H1 (cell line): Measurements from ENCODE around the gene DEPP1. TPM values are rescaled to one million over a fixed set of nuclear protein-coding genes. Genes with fewer than 3 reads are reported as not detected.
A peak's percentile ranks its signal among the peaks of the same experiment; 100 is the strongest.

Experiments used
- CTCF ChIA-PET: fragments of 300-600 bp; sonication (Branson Sonifier 250); formaldehyde crosslinking; loops from one replicate; lab custom pipeline; 2021; ENCODE audit not compliant: partially characterized antibody; lab: Charles Lee
- POLR2A ChIA-PET: fragments of 300-600 bp; sonication (Branson Sonifier 250); formaldehyde crosslinking; loops from one replicate; lab custom pipeline; 2021; ENCODE audit warnings: inconsistent platforms; ENCODE audit not compliant: partially characterized antibody; lab: Charles Lee
- DNase-seq, 2 experiments: peaks; one replicate each; pipeline versions ENCODE4 v3.0.0 to v3.0.0-alpha.2; 2010 to 2022; ENCODE audit warnings: low spot score in 2 of 2, low read depth in 1 of 2, mixed read lengths in 1 of 2
- FAIRE-seq: peaks from 2 replicates; lab custom pipeline; 2011; peaks lifted over from hg19 to GRCh38; lab: Jason Lieb, UNC
- H2AFZ ChIP-seq: 2 replicates; pipeline ENCODE4 v1.8.1; 2012; ENCODE audit warnings: low read length, inconsistent platforms
- H2AK5ac ChIP-seq: 2 replicates; pipeline ENCODE4 v1.6.1; 2013; ENCODE audit warnings: low read depth, low read length
- H2BK120ac ChIP-seq: replicated peaks from 2 replicates; pipeline ENCODE3; 2013; ENCODE audit warnings: low read depth, low read length, inconsistent platforms
- H2BK12ac ChIP-seq: 2 replicates; pipeline ENCODE4 v1.6.1; 2013; ENCODE audit warnings: low read depth, low read length
- H2BK15ac ChIP-seq: 2 replicates; pipeline ENCODE4 v1.6.1; 2013; ENCODE audit warnings: low read length
- H2BK20ac ChIP-seq: 2 replicates; pipeline ENCODE4 v1.6.1; 2013; ENCODE audit warnings: low read length
- H2BK5ac ChIP-seq: 2 replicates; pipeline ENCODE4 v1.6.1; 2013; ENCODE audit warnings: low read depth, low read length
- H3K14ac ChIP-seq: 2 replicates; pipeline ENCODE4 v1.6.1; 2013; ENCODE audit warnings: inconsistent platforms; ENCODE audit not compliant: insufficient read length
- H3K18ac ChIP-seq: 2 replicates; pipeline ENCODE4 v1.6.1; 2013; ENCODE audit warnings: low read length; ENCODE audit errors: extremely low read depth
- H3K23ac ChIP-seq: 2 replicates; pipeline ENCODE4 v1.6.1; 2013; ENCODE audit warnings: inconsistent platforms; ENCODE audit not compliant: insufficient read length
- H3K23me2 ChIP-seq: 2 replicates; pipeline ENCODE4 v1.6.1; 2013; ENCODE audit warnings: low read depth, low read length
- H3K27ac ChIP-seq: 2 replicates; pipeline ENCODE4 v1.6.1; 2011; ENCODE audit warnings: low read depth, low read length, inconsistent platforms
- H3K27me3 ChIP-seq, 4 experiments: replicated peaks in 1 of 4; 1 replicate in 1 of 4; 2 replicates in 3 of 4; pipeline versions ENCODE4 v1.6.1 to v1.8.1; 2011 to 2013; ENCODE audit warnings: low read length in 3 of 4, mild to moderate bottlenecking in 3 of 4, inconsistent platforms in 2 of 4, mixed read lengths in 2 of 4, moderate library complexity in 1 of 4; ENCODE audit not compliant: control insufficient read depth in 3 of 4, insufficient read depth in 3 of 4; ENCODE audit errors: extremely low read depth in 1 of 4
- H3K36me3 ChIP-seq, 4 experiments: 2 replicates each; pipeline versions ENCODE4 v1.6.1 to v1.8.1; 2011 to 2013; ENCODE audit warnings: mild to moderate bottlenecking in 4 of 4, low read length in 3 of 4, moderate library complexity in 2 of 4, control low read depth in 1 of 4, inconsistent platforms in 1 of 4; ENCODE audit not compliant: insufficient read depth in 4 of 4, control insufficient read depth in 2 of 4
- H3K4ac ChIP-seq: replicated peaks from 2 replicates; pipeline ENCODE3; 2013; ENCODE audit warnings: low read length, low read depth, mixed read lengths, inconsistent platforms; ENCODE audit not compliant: insufficient read length
- H3K4me1 ChIP-seq, 4 experiments: replicated peaks in 1 of 4; 1 replicate in 1 of 4; 2 replicates in 3 of 4; pipeline versions ENCODE4 v1.6.1 to v1.8.1; 2011 to 2013; ENCODE audit warnings: low read length in 3 of 4, inconsistent platforms in 2 of 4, mixed read lengths in 1 of 4; ENCODE audit not compliant: insufficient read depth in 4 of 4, control insufficient read depth in 3 of 4
- H3K4me2 ChIP-seq, 2 experiments: 2 replicates each; pipeline versions ENCODE4 v1.6.1 to v1.8.1; 2011 to 2013; ENCODE audit warnings: low read depth in 2 of 2, low read length in 2 of 2, control low read depth in 1 of 2, inconsistent platforms in 1 of 2, mild to moderate bottlenecking in 1 of 2; ENCODE audit not compliant: insufficient read depth in 1 of 2
- H3K4me3 ChIP-seq, 4 experiments: fragments of 200-600, 300-600 bp in 1 of 4; sonication (generic), shearing (Covaris generic), sonication (Bioruptor Twin) in 1 of 4; 2 replicates each; pipeline versions ENCODE4 v1.5.1 to v1.8.1; 2011 to 2016; ENCODE audit warnings: low read length in 4 of 4, low read depth in 3 of 4, control low read depth in 2 of 4, inconsistent platforms in 2 of 4, mild to moderate bottlenecking in 2 of 4, mixed read lengths in 1 of 4, moderate library complexity in 1 of 4; ENCODE audit not compliant: insufficient read depth in 2 of 4; ENCODE audit errors: extremely low read depth in 1 of 4
- H3K56ac ChIP-seq: replicated peaks from 2 replicates; pipeline ENCODE3; 2013; ENCODE audit warnings: low read depth, mild to moderate bottlenecking, mixed read lengths, low read length, inconsistent platforms; ENCODE audit not compliant: insufficient read length
- H3K79me1 ChIP-seq: 2 replicates; pipeline ENCODE4 v1.6.1; 2013; ENCODE audit warnings: low read depth, low read length, control low read depth
- H3K79me2 ChIP-seq, 2 experiments: 2 replicates each; pipeline versions ENCODE4 v1.6.1 to v1.8.1; 2012 to 2013; ENCODE audit warnings: low read length in 2 of 2, mild to moderate bottlenecking in 2 of 2, inconsistent platforms in 1 of 2; ENCODE audit not compliant: insufficient read depth in 2 of 2, control insufficient read depth in 1 of 2
- H3K9ac ChIP-seq, 4 experiments: replicated peaks in 1 of 4; 1 replicate in 1 of 4; 2 replicates in 3 of 4; pipeline versions ENCODE4 v1.6.1 to v1.8.1; 2011 to 2013; ENCODE audit warnings: low read depth in 3 of 4, low read length in 3 of 4, control low read depth in 2 of 4, mild to moderate bottlenecking in 2 of 4, moderate library complexity in 2 of 4, inconsistent platforms in 1 of 4; ENCODE audit errors: extremely low read depth in 1 of 4
- H3K9me3 ChIP-seq, 2 experiments: 2 replicates each; pipeline versions ENCODE4 v1.6.1 to v1.8.1; 2012 to 2013; ENCODE audit warnings: mild to moderate bottlenecking in 2 of 2, moderate library complexity in 2 of 2, control low read depth in 1 of 2, inconsistent platforms in 1 of 2, low read depth in 1 of 2, low read length in 1 of 2, mixed read lengths in 1 of 2; ENCODE audit not compliant: insufficient read depth in 2 of 2
- H4K20me1 ChIP-seq, 2 experiments: replicated peaks in 1 of 2; 2 replicates each; pipeline versions ENCODE3 to v1.8.1; 2011 to 2013; ENCODE audit warnings: inconsistent platforms in 2 of 2, low read length in 2 of 2, mild to moderate bottlenecking in 1 of 2; ENCODE audit not compliant: insufficient read depth in 2 of 2, control insufficient read depth in 1 of 2
- H4K5ac ChIP-seq: 2 replicates; pipeline ENCODE4 v1.6.1; 2013; ENCODE audit warnings: low read length, low read depth, mixed read lengths, inconsistent platforms; ENCODE audit not compliant: insufficient read length
- H4K8ac ChIP-seq: 2 replicates; pipeline ENCODE4 v1.8.0; 2013; ENCODE audit warnings: mild to moderate bottlenecking, moderate library complexity, low read length, inconsistent platforms; ENCODE audit not compliant: insufficient read depth; ENCODE audit errors: extremely low read depth
- H4K91ac ChIP-seq: replicated peaks from 2 replicates; pipeline ENCODE3; 2013; ENCODE audit warnings: low read length, mixed read lengths, inconsistent platforms; ENCODE audit not compliant: insufficient read length
- ASH2L ChIP-seq: fragments of 200-600, 300-600 bp; sonication (generic); IDR thresholded peaks from one replicate; pipeline ENCODE4 v1.7.1; 2017; ENCODE audit warnings: low read length
- ZNF274 ChIP-seq: IDR thresholded peaks from 2 replicates; pipeline ENCODE4 v1.7.0; 2012; ENCODE audit warnings: low read length, borderline replicate concordance; ENCODE audit errors: extremely low read depth
- WGBS, 2 experiments: shearing (Covaris generic) in 1 of 2; methylation state at CpG; one replicate each; pipeline versions ENCODE4 v1.1.6 to v1.1.7; 2013 to 2015; ENCODE audit warnings: low lambda C conversion rate in 2 of 2, mixed read lengths in 2 of 2, inconsistent platforms in 1 of 2, low coverage in 1 of 2, missing lambda C conversion rate in 1 of 2; ENCODE audit not compliant: insufficient replicate concordance in 2 of 2, insufficient coverage in 1 of 2, insufficient read length in 1 of 2; ENCODE audit errors: extremely low coverage in 1 of 2, missing lambda C conversion rate in 1 of 2; 5-methylcytosine and 5-hydroxymethylcytosine counted together
- polyA plus RNA-seq, 7 experiments: library from polyadenylated mRNA; depleted of rRNA in 3 of 7; stranded (reverse) in 5 of 7; unstranded in 2 of 7; fragments of >200 nt in 5 of 7; fragments of 200-250 nt in 2 of 7; gene quantifications; 1 replicate in 5 of 7; 2 replicates in 1 of 7; 4 replicates in 1 of 7; pipeline versions ENCODE4 v1.2.1 to v1.2.3, GENCODE V29; 2011 to 2013; ENCODE audit warnings: missing spikeins in 2 of 7, mixed read lengths in 2 of 7
- total RNA-seq: library from RNA; stranded (reverse); fragmentation: NEBNext Ultra II Directional; extraction: Animal tissue kit (Norgen Biotek cat#: 25700); gene quantifications from 2 replicates; pipeline ENCODE4 v1.2.1, GENCODE V29; 2021

Gene DEPP1
- total and polyA plus RNA-seq, 2 of the 8 experiments (the other 6 are each of a cell fraction or from before 2014, with no cell fraction given) = 0.67 to 4.5 TPM

DNA sequence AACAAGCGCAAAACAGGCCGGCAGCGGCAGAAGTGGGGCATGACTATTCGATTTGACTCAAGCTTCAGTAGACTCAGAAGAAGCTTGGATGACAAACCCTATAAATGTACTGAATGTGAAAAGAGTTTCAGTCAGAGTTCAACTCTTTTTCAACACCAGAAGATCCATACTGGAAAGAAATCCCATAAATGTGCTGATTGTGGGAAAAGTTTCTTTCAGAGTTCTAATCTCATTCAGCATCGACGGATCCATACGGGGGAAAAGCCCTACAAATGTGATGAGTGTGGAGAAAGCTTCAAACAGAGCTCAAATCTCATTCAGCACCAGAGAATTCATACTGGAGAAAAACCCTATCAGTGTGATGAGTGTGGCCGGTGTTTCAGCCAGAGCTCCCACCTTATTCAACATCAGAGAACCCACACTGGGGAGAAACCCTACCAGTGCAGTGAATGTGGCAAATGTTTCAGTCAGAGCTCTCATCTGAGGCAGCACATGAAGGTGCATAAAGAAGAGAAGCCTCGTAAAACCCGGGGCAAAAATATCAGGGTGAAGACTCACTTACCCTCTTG, 24.9 kb upstream of the DEPP1 start:
- H3K36me3 ChIP-seq = peaks cover 2 to 18% (median 11%) of the 10 kb centered on the region in 4 experiments; a peak in 7 of 8 replicates
- no peak overlapping the region for H2BK15ac ChIP-seq
- no peak overlapping the region for H3K14ac ChIP-seq
- no peak overlapping the region for H2BK20ac ChIP-seq
- H2BK5ac ChIP-seq = no peak overlapping the region
- POLR2A ChIA-PET = interaction anchor here (1.0 to 1.4 kb wide), 3 partner anchors 8 to 213 kb away, joined by 3 to 4 read pairs (median 3); no protein-coding TSS in a partner anchor
- H2BK12ac ChIP-seq = no peak overlapping the region
- CTCF ChIA-PET = interaction anchor here (0.5 to 1.7 kb wide), 6 partner anchors 11 to 231 kb away, joined by 3 to 11 read pairs (median 4); no protein-coding TSS in a partner anchor
- peaks cover 0 to 20% of the 10 kb centered on the region in 2 experiments; a peak in 3 of 4 replicates for H3K79me2 ChIP-seq
- FAIRE-seq (no peak), DNase-seq (no peak)
- H3K23ac ChIP-seq = no peak overlapping the region
- H3K23me2 ChIP-seq = peaks cover 5% of the 10 kb centered on the region
- no peak overlapping the region for H4K8ac ChIP-seq
- no peak overlapping the region for H3K18ac ChIP-seq
- peaks cover 2 to 6% (median 4%) of the 10 kb centered on the region in 4 experiments; a peak in 4 of 7 replicates for H3K4me1 ChIP-seq
- H3K79me1 ChIP-seq = no peaks in the 10 kb centered on the region; the same call in 1 of the 2 replicates
- no peak overlapping the region for H4K5ac ChIP-seq
- H3K27me3 ChIP-seq = peaks cover 0 to 4% (median 4%) of the 10 kb centered on the region in 4 experiments; a peak in 4 of 7 replicates
- H2AK5ac ChIP-seq = no peak overlapping the region
- no peak overlapping the region for H3K27ac ChIP-seq
- no peaks in the 10 kb centered on the region for H3K9me3 ChIP-seq
- H2AFZ ChIP-seq = no peak overlapping the region
- TF ChIP-seq ASH2L = no peak
- TF ChIP-seq ZNF274 = peak; percentile 47; the same call in 1 of the 2 replicates
- TF ChIP-seq, all 59 proteins: peak for 1
- H3K4ac ChIP-seq = no peak overlapping the region
- peaks cover 0 to 7% of the 10 kb centered on the region in 2 experiments for H4K20me1 ChIP-seq
- no peak overlapping the region for H3K4me3 ChIP-seq
- H2BK120ac ChIP-seq = no peak overlapping the region
- H3K9ac ChIP-seq = no peak overlapping the region
- no peak overlapping the region for H4K91ac ChIP-seq
- no peak overlapping the region for H3K56ac ChIP-seq
- 92% methylated on average over 10 of the region's 10 CpGs; no CpG with 5 or more reads in 1 of the 2 experiments for WGBS, 2 experiments
- no peak overlapping the region for H3K4me2 ChIP-seq
